HG03558 (cell line): ENCODE measurements around the gene PUS7.

Experiments
- ATAC-seq: cut with Tn5 transposase; IDR thresholded peaks from one replicate; pipeline ENCODE4 v1.9.1; 2021; ENCODE audit warnings: moderate number of reproducible peaks; ENCODE audit not compliant: unreplicated experiment; ENCODE audit errors: extremely low read depth

PUS7 gene

GRCh38 chr7:105512415-105512814 is 9.7 kb downstream of the PUS7 start:
- no peak for ATAC-seq

GRCh38 chr7:105502173-105502572 is 19.9 kb downstream of the PUS7 start:
- ATAC-seq: no peak

- ATAC-seq: no peak
Measured at GRCh38 chr7:105497016-105497415, 25.1 kb downstream of the PUS7 start.

GRCh38 chr7:105496521-105496920 is 25.6 kb downstream of the PUS7 start:
- no peak for ATAC-seq

GRCh38 chr7:105493923-105494315 is 28.2 kb downstream of the PUS7 start:
- no peak for ATAC-seq

- ATAC-seq: no peak
Measured at GRCh38 chr7:105493196-105493922, 28.7 kb downstream of the PUS7 start.

- ATAC-seq: no peak
Measured at GRCh38 chr7:105489409-105489808, 32.7 kb downstream of the PUS7 start.

GRCh38 chr7:105487579-105488571 is 34.2 kb downstream of the PUS7 start:
- no peak for ATAC-seq

- ATAC-seq: no peak
Measured at GRCh38 chr7:105480931-105481330, 41.1 kb downstream of the PUS7 start.

GRCh38 chr7:105478606-105479005 is 43.5 kb downstream of the PUS7 start:
- no peak for ATAC-seq

GRCh38 chr7:105477908-105478307 is 44.2 kb downstream of the PUS7 start:
- ATAC-seq: no peak

GRCh38 chr7:105474045-105474444 is 48.0 kb downstream of the PUS7 start:
- no peak for ATAC-seq

GRCh38 chr7:105473163-105473562 is 48.9 kb downstream of the PUS7 start:
- ATAC-seq: no peak

- ATAC-seq: no peak
Measured at GRCh38 chr7:105470846-105471245, 51.2 kb downstream of the PUS7 start.

GRCh38 chr7:105470090-105470489 is 52.0 kb downstream of the PUS7 start:
- no peak for ATAC-seq

GRCh38 chr7:105462765-105463420 is 59.2 kb downstream of the PUS7 start:
- no peak for ATAC-seq

- ATAC-seq: no peak
Measured at GRCh38 chr7:105461518-105461917, 60.6 kb downstream of the PUS7 start.

- ATAC-seq: no peak
Measured at GRCh38 chr7:105457619-105458225, 64.3 kb downstream of the PUS7 start.

GRCh38 chr7:105454921-105455320 is 67.2 kb downstream of the PUS7 start:
- ATAC-seq: no peak

GRCh38 chr7:105454095-105454747 is 67.8 kb downstream of the PUS7 start:
- no peak for ATAC-seq
